Thyroid gland (tissue), 4 donors: ENCODE results near the gene RGS19.

Experiments used
- POLR2A ChIP-seq, 2 donors: fragments of 450-650 bp; IDR thresholded peaks; one replicate each; pipeline ENCODE4 v1.6.1; 2017; ENCODE audit warnings: antibody characterized with exemption in 2 of 2, mild to moderate bottlenecking in 2 of 2, moderate library complexity in 1 of 2
- TF ChIP-seq, protein P1 (sequence below), 6 experiments: fragments of 200-600 bp in 3 of 6; fragments of 450-650 bp in 3 of 6; sonication (generic) in 3 of 6; IDR thresholded peaks; one replicate each; pipeline ENCODE4 v1.5.1; 2016 to 2019; ENCODE audit warnings: antibody characterized with exemption in 6 of 6, mild to moderate bottlenecking in 2 of 6, inconsistent platforms in 1 of 6, moderate library complexity in 1 of 6

DNA sequence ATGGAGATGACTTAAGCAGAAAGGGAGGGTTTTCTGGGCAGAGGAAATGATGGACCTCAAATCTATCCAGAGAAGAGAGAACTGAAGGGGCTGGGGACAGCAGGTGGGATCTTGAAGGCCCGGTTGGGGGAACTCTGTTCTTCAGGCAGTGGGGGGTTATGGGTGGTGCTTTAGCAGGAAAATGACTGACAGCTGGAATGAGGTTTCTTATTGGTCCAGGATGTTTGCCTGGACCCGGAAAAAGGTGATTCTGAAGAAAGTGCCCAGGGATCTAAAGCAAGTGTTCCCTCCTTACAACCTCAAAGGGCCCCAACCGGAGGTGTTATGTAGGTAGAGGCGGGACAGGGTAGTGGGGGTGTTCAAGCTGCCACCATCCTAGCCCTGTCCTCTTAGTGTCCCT, 16.1 kb upstream of the RGS19 start:
- TF ChIP-seq, protein P1, sequence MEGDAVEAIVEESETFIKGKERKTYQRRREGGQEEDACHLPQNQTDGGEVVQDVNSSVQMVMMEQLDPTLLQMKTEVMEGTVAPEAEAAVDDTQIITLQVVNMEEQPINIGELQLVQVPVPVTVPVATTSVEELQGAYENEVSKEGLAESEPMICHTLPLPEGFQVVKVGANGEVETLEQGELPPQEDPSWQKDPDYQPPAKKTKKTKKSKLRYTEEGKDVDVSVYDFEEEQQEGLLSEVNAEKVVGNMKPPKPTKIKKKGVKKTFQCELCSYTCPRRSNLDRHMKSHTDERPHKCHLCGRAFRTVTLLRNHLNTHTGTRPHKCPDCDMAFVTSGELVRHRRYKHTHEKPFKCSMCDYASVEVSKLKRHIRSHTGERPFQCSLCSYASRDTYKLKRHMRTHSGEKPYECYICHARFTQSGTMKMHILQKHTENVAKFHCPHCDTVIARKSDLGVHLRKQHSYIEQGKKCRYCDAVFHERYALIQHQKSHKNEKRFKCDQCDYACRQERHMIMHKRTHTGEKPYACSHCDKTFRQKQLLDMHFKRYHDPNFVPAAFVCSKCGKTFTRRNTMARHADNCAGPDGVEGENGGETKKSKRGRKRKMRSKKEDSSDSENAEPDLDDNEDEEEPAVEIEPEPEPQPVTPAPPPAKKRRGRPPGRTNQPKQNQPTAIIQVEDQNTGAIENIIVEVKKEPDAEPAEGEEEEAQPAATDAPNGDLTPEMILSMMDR (IDR thresholded peaks at IDR 0.05), result no peak
- TF ChIP-seq POLR2A (IDR thresholded peaks at IDR 0.05), result no peak
